OCI-LY7 (cell line): Measurements from ENCODE around the gene APEH. TPM values are rescaled to one million over a fixed set of nuclear protein-coding genes. Genes with fewer than 3 reads are reported as not detected.

ENCODE experiments used
- BruUV-seq: library from RNA; stranded (reverse); fragments of 400-500 nt; replicated peaks from 2 replicates; lab custom pipeline; 2021; lab: Mats Ljungman, UMichigan
- CTCF ChIA-PET: fragments of 300-600 bp; sonication (Branson Sonifier 250); formaldehyde crosslinking; loops from one replicate; lab custom pipeline; 2022; ENCODE audit warnings: antibody characterized with exemption; ENCODE audit not compliant: unreplicated experiment; lab: Charles Lee
- POLR2A ChIA-PET: fragments of 300-600 bp; sonication (Branson Sonifier 250); formaldehyde crosslinking; loops from one replicate; lab custom pipeline; 2022; ENCODE audit warnings: antibody characterized with exemption; lab: Charles Lee
- DNase-seq: peaks from one replicate; pipeline ENCODE4 v3.0.0-alpha.2; 2015; ENCODE audit warnings: low spot score
- H2AFZ ChIP-seq: fragments of 200-600 bp; sonication (generic), shearing (Covaris generic); 2 replicates; pipeline ENCODE4 v1.6.1; 2014; ENCODE audit warnings: mild to moderate bottlenecking, antibody characterized with exemption, low read length, moderate library complexity
- H3K27ac ChIP-seq: fragments of 200-600 bp; sonication (generic); 2 replicates; pipeline ENCODE4 v1.5.1; 2014; ENCODE audit warnings: mixed run types, low read depth, mild to moderate bottlenecking, moderate library complexity, low read length, inconsistent platforms; ENCODE audit not compliant: poor library complexity, severe bottlenecking
- H3K36me3 ChIP-seq: fragments of 200-600 bp; sonication (generic); 2 replicates; pipeline ENCODE4 v1.6.1; 2014; ENCODE audit warnings: mild to moderate bottlenecking, antibody characterized with exemption, low read length, moderate library complexity, mixed read lengths; ENCODE audit not compliant: insufficient read depth
- H3K4me1 ChIP-seq: fragments of 200-600 bp; sonication (generic); 2 replicates; pipeline ENCODE4 v1.5.1; 2014; ENCODE audit warnings: mild to moderate bottlenecking, low read length; ENCODE audit not compliant: insufficient read depth, poor library complexity, severe bottlenecking
- H3K4me2 ChIP-seq: fragments of 200-600 bp; sonication (generic); 2 replicates; pipeline ENCODE4 v1.6.1; 2014; ENCODE audit warnings: mild to moderate bottlenecking, low read length
- H3K4me3 ChIP-seq: fragments of 200-600 bp; sonication (generic); 2 replicates; pipeline ENCODE4 v1.5.1; 2014; ENCODE audit warnings: mild to moderate bottlenecking, low read depth, low read length; ENCODE audit not compliant: poor library complexity, severe bottlenecking
- H3K79me2 ChIP-seq: fragments of 200-600 bp; sonication (generic); 2 replicates; pipeline ENCODE4 v1.6.1; 2016; ENCODE audit warnings: low read depth, mild to moderate bottlenecking, low read length, moderate library complexity, mixed read lengths; ENCODE audit not compliant: insufficient read depth
- H3K9me2 ChIP-seq: fragments of 200-600 bp; sonication (generic); 2 replicates; pipeline ENCODE4 v1.6.1; 2016; ENCODE audit warnings: mild to moderate bottlenecking, low read length, mixed read lengths; ENCODE audit not compliant: insufficient read depth
- H3K9me3 ChIP-seq: fragments of 200-600 bp; sonication (generic); 2 replicates; pipeline ENCODE4 v1.6.1; 2014; ENCODE audit warnings: mild to moderate bottlenecking, mixed run types, low read length, mixed read lengths
- H4K20me1 ChIP-seq: fragments of 200-600 bp; sonication (generic); 2 replicates; pipeline ENCODE4 v1.6.1; 2014; ENCODE audit warnings: mild to moderate bottlenecking, antibody characterized with exemption, low read length, moderate library complexity, mixed read lengths; ENCODE audit not compliant: insufficient read depth
- EZH2phosphoT487 ChIP-seq: fragments of 200-600 bp; sonication (generic); IDR thresholded peaks from 2 replicates; pipeline ENCODE4 v1.6.1; 2018; ENCODE audit warnings: low read depth, borderline replicate concordance, mild to moderate bottlenecking, mixed run types, antibody characterized with exemption, low read length, moderate library complexity, mixed read lengths
- intact Hi-C: fragments of 100-400 bp; cut with micrococcal nuclease; formaldehyde crosslinking; loops from one replicate; pipeline ENCODE4 v1.10.0; 2022; ENCODE audit not compliant: unreplicated experiment
- total RNA-seq, 2 experiments: library from RNA; depleted of rRNA in 1 of 2; stranded (reverse); fragments of >200 nt in 1 of 2; shearing (Covaris generic) in 1 of 2; gene quantifications; 2 replicates each; pipeline ENCODE4 v1.2.3, GENCODE V29; 2014 to 2022
- TF ChIP-seq, protein P1 (sequence below): fragments of 200-600 bp; sonication (generic); conservative IDR thresholded peaks from 2 replicates; pipeline ENCODE4 v1.5.1; 2014; ENCODE audit warnings: mild to moderate bottlenecking, antibody characterized with exemption, low read length, moderate library complexity, mixed read lengths

APEH gene
- total RNA-seq, 2 experiments from 2014 or later, result 112 to 132 TPM

GRCh38 chr3:49713336-49714105, 39.4 kb downstream of the APEH start:
- Histone ChIP-seq H4K20me1 (no peaks in the 10 kb centered on the region), H3K36me3 (peaks cover 20% of the 10 kb centered on the region; the same call in 1 of the 2 replicates), H3K9me2 (no peaks in the 10 kb centered on the region), H3K4me2 (no peak overlapping the region), H3K4me3 (no peak overlapping the region), H3K9me3 (no peaks in the 10 kb centered on the region), H3K4me1 (no peaks in the 10 kb centered on the region), H3K79me2 (no peaks in the 10 kb centered on the region), H2AFZ (no peak overlapping the region), H3K27ac (no peak overlapping the region)
- BruUV-seq, result no TSS peak
- intact Hi-C loops, result no loop called here
- DNase-seq, result no peak
- CTCF ChIA-PET, result no interaction called here
- TF ChIP-seq EZH2phosphoT487, result no peak
- TF ChIP-seq, protein P1, sequence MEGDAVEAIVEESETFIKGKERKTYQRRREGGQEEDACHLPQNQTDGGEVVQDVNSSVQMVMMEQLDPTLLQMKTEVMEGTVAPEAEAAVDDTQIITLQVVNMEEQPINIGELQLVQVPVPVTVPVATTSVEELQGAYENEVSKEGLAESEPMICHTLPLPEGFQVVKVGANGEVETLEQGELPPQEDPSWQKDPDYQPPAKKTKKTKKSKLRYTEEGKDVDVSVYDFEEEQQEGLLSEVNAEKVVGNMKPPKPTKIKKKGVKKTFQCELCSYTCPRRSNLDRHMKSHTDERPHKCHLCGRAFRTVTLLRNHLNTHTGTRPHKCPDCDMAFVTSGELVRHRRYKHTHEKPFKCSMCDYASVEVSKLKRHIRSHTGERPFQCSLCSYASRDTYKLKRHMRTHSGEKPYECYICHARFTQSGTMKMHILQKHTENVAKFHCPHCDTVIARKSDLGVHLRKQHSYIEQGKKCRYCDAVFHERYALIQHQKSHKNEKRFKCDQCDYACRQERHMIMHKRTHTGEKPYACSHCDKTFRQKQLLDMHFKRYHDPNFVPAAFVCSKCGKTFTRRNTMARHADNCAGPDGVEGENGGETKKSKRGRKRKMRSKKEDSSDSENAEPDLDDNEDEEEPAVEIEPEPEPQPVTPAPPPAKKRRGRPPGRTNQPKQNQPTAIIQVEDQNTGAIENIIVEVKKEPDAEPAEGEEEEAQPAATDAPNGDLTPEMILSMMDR, result no peak
- POLR2A ChIA-PET, result no interaction called here

DNA sequence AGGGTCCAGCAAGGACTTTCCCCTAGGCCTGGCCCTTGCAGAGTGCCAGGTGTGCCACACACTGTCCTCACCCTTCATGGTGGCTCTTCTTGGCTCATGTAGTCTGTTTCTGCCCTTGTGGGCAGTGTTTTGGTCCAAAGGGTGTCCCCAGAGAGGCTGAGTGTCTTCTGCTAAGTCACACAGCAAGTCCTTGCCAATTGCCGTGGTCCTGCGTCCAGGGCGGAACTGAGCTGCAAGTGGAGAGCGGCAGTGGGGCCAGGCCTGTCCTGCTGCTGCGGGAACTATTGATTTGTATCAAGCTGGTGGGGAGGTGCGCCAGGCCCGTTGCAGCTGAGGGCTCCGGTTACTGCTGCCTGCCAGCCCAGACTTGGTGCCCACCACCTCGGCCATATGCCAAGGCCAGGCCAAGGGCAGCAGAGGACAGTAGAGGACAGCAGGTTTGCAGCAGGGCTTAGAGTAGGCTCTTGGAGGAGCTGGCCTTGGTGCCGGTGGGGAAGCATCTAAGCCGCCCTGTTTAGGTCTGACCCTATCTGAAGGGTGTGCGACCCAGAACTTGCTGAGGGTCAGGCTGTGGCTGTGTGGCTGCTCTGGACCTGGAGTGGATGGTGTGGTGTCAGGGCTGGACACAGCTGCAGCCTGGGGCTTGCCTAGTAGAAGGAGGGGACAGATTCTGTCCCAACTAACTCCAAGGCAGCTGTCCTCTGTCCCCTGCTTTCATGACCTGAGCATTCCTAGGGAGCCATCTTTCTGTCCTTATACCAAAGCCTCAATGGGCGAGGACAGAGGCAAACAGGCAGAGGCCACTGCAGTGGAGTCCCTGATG, 40.8 kb downstream of the APEH start:
- peaks cover 5% of the 10 kb centered on the region for H3K4me1 ChIP-seq
- TF ChIP-seq, protein P1, result no peak
- TF ChIP-seq EZH2phosphoT487, result no peak
- H3K4me3 ChIP-seq, result no peak overlapping the region
- peaks cover 28% of the 10 kb centered on the region for H3K36me3 ChIP-seq
- no peak overlapping the region for H2AFZ ChIP-seq
- no peaks in the 10 kb centered on the region for H4K20me1 ChIP-seq
- H3K79me2 ChIP-seq, result no peaks in the 10 kb centered on the region
- H3K9me2 ChIP-seq, result no peaks in the 10 kb centered on the region
- H3K4me2 ChIP-seq, result no peak overlapping the region
- DNase-seq, result no peak
- ChIA-PET CTCF (no interaction called here), POLR2A (no interaction called here)
- no peaks in the 10 kb centered on the region for H3K9me3 ChIP-seq
- H3K27ac ChIP-seq, result no peak overlapping the region
- intact Hi-C loops, result no loop called here
- BruUV-seq, result no TSS peak
